Activated T-cell treated with anti-CD3 and anti-CD28 coated beads, Interleukin-2, amount 50 U/mL, for 4 hours (primary cell): ENCODE data around the gene ARHGAP24. TPM values are rescaled to one million over a fixed set of nuclear protein-coding genes. Genes with fewer than 3 reads are reported as not detected.

Experiments used
- ATAC-seq, 2 donors: fragments of 200-7000 bp; cut with Tn5 transposase; one replicate each; pipeline ENCODE4 v1.10.0; 2021
- DNase-seq: peaks from one replicate; pipeline ENCODE4 v3.0.0-alpha.2; 2020
- H3K27me3 Mint-ChIP-seq: one replicate; pipeline ENCODE4 v1.8.0; 2021; ENCODE audit warnings: low read depth, mixed read lengths
- H3K36me3 Mint-ChIP-seq: one replicate; pipeline ENCODE4 v1.8.0; 2022; ENCODE audit warnings: mixed read lengths; ENCODE audit not compliant: insufficient read depth
- H3K4me1 Mint-ChIP-seq: one replicate; pipeline ENCODE4 v1.8.0; 2021; ENCODE audit warnings: low read depth, mixed read lengths
- H3K4me3 Mint-ChIP-seq: one replicate; pipeline ENCODE4 v1.8.0; 2021; ENCODE audit warnings: mild to moderate bottlenecking, moderate library complexity, mixed read lengths
- H3K9me3 Mint-ChIP-seq: one replicate; pipeline ENCODE4 v1.8.0; 2021; ENCODE audit warnings: mixed read lengths
- total RNA-seq, 3 donors: library from RNA; stranded (reverse); gene quantifications; one replicate each; pipeline ENCODE4 v1.2.1, GENCODE V29; 2021

The ARHGAP24 gene
- total RNA-seq, 3 donors from 2014 or later: 0.29 to 1.5 (median 0.46) TPM

- Mint-ChIP-seq H3K9me3 (no peaks in the 10 kb centered on the region), H3K4me3 (no peak overlapping the region), H3K27me3 (no peaks in the 10 kb centered on the region), H3K4me1 (no peaks in the 10 kb centered on the region), H3K36me3 (no peaks in the 10 kb centered on the region)
- ATAC-seq: no peak
- DNase-seq: no peak
Measured at GRCh38 chr4:85787133-85787532, 312.2 kb downstream of the ARHGAP24 start.

- DNase-seq (no peak), ATAC-seq (no peak)
- no peaks in the 10 kb centered on the region for H3K27me3 Mint-ChIP-seq
- H3K4me1 Mint-ChIP-seq: no peaks in the 10 kb centered on the region
- no peak overlapping the region for H3K4me3 Mint-ChIP-seq
- H3K36me3 Mint-ChIP-seq: no peaks in the 10 kb centered on the region
- H3K9me3 Mint-ChIP-seq: no peaks in the 10 kb centered on the region
Measured at GRCh38 chr4:85788604-85789003, 313.7 kb downstream of the ARHGAP24 start.

GRCh38 chr4:85789241-85789640 is 314.3 kb downstream of the ARHGAP24 start:
- H3K4me3 Mint-ChIP-seq: no peak overlapping the region
- H3K4me1 Mint-ChIP-seq: no peaks in the 10 kb centered on the region
- no peak for ATAC-seq
- H3K27me3 Mint-ChIP-seq: no peaks in the 10 kb centered on the region
- no peak for DNase-seq
- no peaks in the 10 kb centered on the region for H3K9me3 Mint-ChIP-seq
- H3K36me3 Mint-ChIP-seq: no peaks in the 10 kb centered on the region

GRCh38 chr4:85790582-85790981 is 315.6 kb downstream of the ARHGAP24 start:
- H3K9me3 Mint-ChIP-seq: no peaks in the 10 kb centered on the region
- no peaks in the 10 kb centered on the region for H3K36me3 Mint-ChIP-seq
- ATAC-seq (no peak), DNase-seq (no peak)
- no peaks in the 10 kb centered on the region for H3K4me1 Mint-ChIP-seq
- no peaks in the 10 kb centered on the region for H3K27me3 Mint-ChIP-seq
- H3K4me3 Mint-ChIP-seq: no peak overlapping the region

GRCh38 chr4:85792376-85793232 is 317.7 kb downstream of the ARHGAP24 start:
- Mint-ChIP-seq H3K27me3 (no peaks in the 10 kb centered on the region), H3K4me1 (no peaks in the 10 kb centered on the region)

GRCh38 chr4:85793233-85793585 is 318.3 kb downstream of the ARHGAP24 start:
- no peak overlapping the region for H3K4me3 Mint-ChIP-seq
- no peaks in the 10 kb centered on the region for H3K36me3 Mint-ChIP-seq
- no peaks in the 10 kb centered on the region for H3K9me3 Mint-ChIP-seq
- H3K27me3 Mint-ChIP-seq: no peaks in the 10 kb centered on the region
- ATAC-seq (no peak), DNase-seq (no peak)
- H3K4me1 Mint-ChIP-seq: no peaks in the 10 kb centered on the region

More at GRCh38 chr4:85792376-85793232, 317.7 kb downstream of the ARHGAP24 start:
- Mint-ChIP-seq H3K36me3 (no peaks in the 10 kb centered on the region), H3K4me3 (no peak overlapping the region), H3K9me3 (no peaks in the 10 kb centered on the region)
- ATAC-seq (no peak), DNase-seq (no peak)

GRCh38 chr4:85798012-85798770 is 323.2 kb downstream of the ARHGAP24 start:
- H3K4me3 Mint-ChIP-seq: no peak overlapping the region
- H3K9me3 Mint-ChIP-seq: no peaks in the 10 kb centered on the region
- H3K36me3 Mint-ChIP-seq: no peaks in the 10 kb centered on the region
- no peak for ATAC-seq
- H3K27me3 Mint-ChIP-seq: no peaks in the 10 kb centered on the region
- H3K4me1 Mint-ChIP-seq: no peaks in the 10 kb centered on the region
- no peak for DNase-seq

- Mint-ChIP-seq H3K9me3 (peaks cover 3% of the 10 kb centered on the region), H3K36me3 (no peaks in the 10 kb centered on the region), H3K4me3 (no peak overlapping the region), H3K27me3 (no peaks in the 10 kb centered on the region), H3K4me1 (no peaks in the 10 kb centered on the region)
- no peak for ATAC-seq
- DNase-seq: no peak
Measured at GRCh38 chr4:85803856-85804255, 328.9 kb downstream of the ARHGAP24 start.

- Mint-ChIP-seq H3K9me3 (peaks cover 3% of the 10 kb centered on the region), H3K4me3 (no peak overlapping the region), H3K27me3 (no peaks in the 10 kb centered on the region), H3K4me1 (no peaks in the 10 kb centered on the region), H3K36me3 (no peaks in the 10 kb centered on the region)
- no peak for ATAC-seq
- no peak for DNase-seq
Measured at GRCh38 chr4:85805891-85806290, 330.9 kb downstream of the ARHGAP24 start.

- H3K36me3 Mint-ChIP-seq: no peaks in the 10 kb centered on the region
- H3K9me3 Mint-ChIP-seq: peaks cover 3% of the 10 kb centered on the region
- H3K27me3 Mint-ChIP-seq: no peaks in the 10 kb centered on the region
- H3K4me1 Mint-ChIP-seq: no peaks in the 10 kb centered on the region
- no peak overlapping the region for H3K4me3 Mint-ChIP-seq
- ATAC-seq (no peak), DNase-seq (no peak)
Measured at GRCh38 chr4:85806334-85806733, 331.4 kb downstream of the ARHGAP24 start.

- no peak for ATAC-seq
- no peaks in the 10 kb centered on the region for H3K27me3 Mint-ChIP-seq
- H3K4me3 Mint-ChIP-seq: no peak overlapping the region
- H3K36me3 Mint-ChIP-seq: no peaks in the 10 kb centered on the region
- no peaks in the 10 kb centered on the region for H3K4me1 Mint-ChIP-seq
- no peak for DNase-seq
- peaks cover 3% of the 10 kb centered on the region for H3K9me3 Mint-ChIP-seq
Measured at GRCh38 chr4:85807247-85807950, 332.4 kb downstream of the ARHGAP24 start.

GRCh38 chr4:85808104-85808503 is 333.2 kb downstream of the ARHGAP24 start:
- Mint-ChIP-seq H3K4me3 (no peak overlapping the region), H3K36me3 (no peaks in the 10 kb centered on the region), H3K4me1 (no peaks in the 10 kb centered on the region), H3K9me3 (peaks cover 3% of the 10 kb centered on the region), H3K27me3 (no peaks in the 10 kb centered on the region)
- DNase-seq: no peak
- ATAC-seq: no peak

- Mint-ChIP-seq H3K4me3 (no peak overlapping the region), H3K27me3 (no peaks in the 10 kb centered on the region), H3K4me1 (no peaks in the 10 kb centered on the region), H3K36me3 (no peaks in the 10 kb centered on the region), H3K9me3 (peaks cover 3% of the 10 kb centered on the region)
- DNase-seq: no peak
- no peak for ATAC-seq
Measured at GRCh38 chr4:85808864-85809263, 333.9 kb downstream of the ARHGAP24 start.

GRCh38 chr4:85812776-85813175 is 337.8 kb downstream of the ARHGAP24 start:
- no peak for ATAC-seq
- no peaks in the 10 kb centered on the region for H3K36me3 Mint-ChIP-seq
- H3K4me1 Mint-ChIP-seq: no peaks in the 10 kb centered on the region
- peaks cover 4% of the 10 kb centered on the region for H3K9me3 Mint-ChIP-seq
- DNase-seq: no peak
- no peak overlapping the region for H3K4me3 Mint-ChIP-seq
- no peaks in the 10 kb centered on the region for H3K27me3 Mint-ChIP-seq
